Liver (tissue), 3 donors: Measurements from ENCODE around the gene FMN2.

Experiments
- GABPA ChIP-seq, 2 donors: IDR thresholded peaks in 1 of 2; conservative IDR thresholded peaks in 1 of 2; 2 replicates each; pipeline ENCODE4 v1.6.1; 2016; ENCODE audit warnings: antibody characterized with exemption in 2 of 2, mild to moderate bottlenecking in 1 of 2, moderate library complexity in 1 of 2
- JUND ChIP-seq, 2 donors: IDR thresholded peaks; 2 replicates each; pipeline ENCODE4 v1.6.1; 2016; ENCODE audit warnings: antibody characterized with exemption in 2 of 2
- RAD21 ChIP-seq, 2 donors: IDR thresholded peaks; 2 replicates each; pipeline ENCODE4 v1.6.1; 2016; ENCODE audit warnings: antibody characterized with exemption in 2 of 2, mild to moderate bottlenecking in 2 of 2
- RXRA ChIP-seq, 2 donors: IDR thresholded peaks; 2 replicates each; pipeline ENCODE4 v1.6.1; 2017 to 2018; ENCODE audit warnings: antibody characterized with exemption in 2 of 2, mild to moderate bottlenecking in 1 of 2
- TAF1 ChIP-seq: conservative IDR thresholded peaks from 2 replicates; pipeline ENCODE4 v1.6.1; 2016; ENCODE audit warnings: antibody characterized with exemption, mild to moderate bottlenecking
- TF ChIP-seq, protein P1 (sequence below): fragments of 150-350 bp; IDR thresholded peaks from 2 replicates; pipeline ENCODE4 v1.5.1; 2017; ENCODE audit warnings: improper control_type of control experiment, low read depth, low read length; ENCODE audit not compliant: missing input control
- TF ChIP-seq, protein P2 (sequence below): IDR thresholded peaks from 2 replicates; pipeline ENCODE4 v1.6.1; 2016; ENCODE audit warnings: antibody characterized with exemption
- TF ChIP-seq, protein P3 (sequence below): IDR thresholded peaks from 2 replicates; pipeline ENCODE4 v1.6.1; 2016; ENCODE audit warnings: antibody characterized with exemption, mild to moderate bottlenecking
- TF ChIP-seq, protein P4 (sequence below): IDR thresholded peaks from 2 replicates; pipeline ENCODE4 v1.6.1; 2016; ENCODE audit warnings: antibody characterized with exemption
- donor health status: healthy.
- donor health status: healthy.

- TF ChIP-seq, protein P1, sequence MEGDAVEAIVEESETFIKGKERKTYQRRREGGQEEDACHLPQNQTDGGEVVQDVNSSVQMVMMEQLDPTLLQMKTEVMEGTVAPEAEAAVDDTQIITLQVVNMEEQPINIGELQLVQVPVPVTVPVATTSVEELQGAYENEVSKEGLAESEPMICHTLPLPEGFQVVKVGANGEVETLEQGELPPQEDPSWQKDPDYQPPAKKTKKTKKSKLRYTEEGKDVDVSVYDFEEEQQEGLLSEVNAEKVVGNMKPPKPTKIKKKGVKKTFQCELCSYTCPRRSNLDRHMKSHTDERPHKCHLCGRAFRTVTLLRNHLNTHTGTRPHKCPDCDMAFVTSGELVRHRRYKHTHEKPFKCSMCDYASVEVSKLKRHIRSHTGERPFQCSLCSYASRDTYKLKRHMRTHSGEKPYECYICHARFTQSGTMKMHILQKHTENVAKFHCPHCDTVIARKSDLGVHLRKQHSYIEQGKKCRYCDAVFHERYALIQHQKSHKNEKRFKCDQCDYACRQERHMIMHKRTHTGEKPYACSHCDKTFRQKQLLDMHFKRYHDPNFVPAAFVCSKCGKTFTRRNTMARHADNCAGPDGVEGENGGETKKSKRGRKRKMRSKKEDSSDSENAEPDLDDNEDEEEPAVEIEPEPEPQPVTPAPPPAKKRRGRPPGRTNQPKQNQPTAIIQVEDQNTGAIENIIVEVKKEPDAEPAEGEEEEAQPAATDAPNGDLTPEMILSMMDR = no peak
- TF ChIP-seq, protein P2, sequence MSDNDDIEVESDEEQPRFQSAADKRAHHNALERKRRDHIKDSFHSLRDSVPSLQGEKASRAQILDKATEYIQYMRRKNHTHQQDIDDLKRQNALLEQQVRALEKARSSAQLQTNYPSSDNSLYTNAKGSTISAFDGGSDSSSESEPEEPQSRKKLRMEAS = no peak
- TF ChIP-seq TAF1 (no peak), GABPA (IDR thresholded peaks at IDR 0.05 in 1 of 2, conservative IDR thresholded peaks at IDR 0.05 in 1 of 2) (no peak), JUND (IDR thresholded peaks at IDR 0.05) (no peak), RXRA (IDR thresholded peaks at IDR 0.05) (no peak), RAD21 (IDR thresholded peaks at IDR 0.05) (no peak)
- TF ChIP-seq, protein P3, sequence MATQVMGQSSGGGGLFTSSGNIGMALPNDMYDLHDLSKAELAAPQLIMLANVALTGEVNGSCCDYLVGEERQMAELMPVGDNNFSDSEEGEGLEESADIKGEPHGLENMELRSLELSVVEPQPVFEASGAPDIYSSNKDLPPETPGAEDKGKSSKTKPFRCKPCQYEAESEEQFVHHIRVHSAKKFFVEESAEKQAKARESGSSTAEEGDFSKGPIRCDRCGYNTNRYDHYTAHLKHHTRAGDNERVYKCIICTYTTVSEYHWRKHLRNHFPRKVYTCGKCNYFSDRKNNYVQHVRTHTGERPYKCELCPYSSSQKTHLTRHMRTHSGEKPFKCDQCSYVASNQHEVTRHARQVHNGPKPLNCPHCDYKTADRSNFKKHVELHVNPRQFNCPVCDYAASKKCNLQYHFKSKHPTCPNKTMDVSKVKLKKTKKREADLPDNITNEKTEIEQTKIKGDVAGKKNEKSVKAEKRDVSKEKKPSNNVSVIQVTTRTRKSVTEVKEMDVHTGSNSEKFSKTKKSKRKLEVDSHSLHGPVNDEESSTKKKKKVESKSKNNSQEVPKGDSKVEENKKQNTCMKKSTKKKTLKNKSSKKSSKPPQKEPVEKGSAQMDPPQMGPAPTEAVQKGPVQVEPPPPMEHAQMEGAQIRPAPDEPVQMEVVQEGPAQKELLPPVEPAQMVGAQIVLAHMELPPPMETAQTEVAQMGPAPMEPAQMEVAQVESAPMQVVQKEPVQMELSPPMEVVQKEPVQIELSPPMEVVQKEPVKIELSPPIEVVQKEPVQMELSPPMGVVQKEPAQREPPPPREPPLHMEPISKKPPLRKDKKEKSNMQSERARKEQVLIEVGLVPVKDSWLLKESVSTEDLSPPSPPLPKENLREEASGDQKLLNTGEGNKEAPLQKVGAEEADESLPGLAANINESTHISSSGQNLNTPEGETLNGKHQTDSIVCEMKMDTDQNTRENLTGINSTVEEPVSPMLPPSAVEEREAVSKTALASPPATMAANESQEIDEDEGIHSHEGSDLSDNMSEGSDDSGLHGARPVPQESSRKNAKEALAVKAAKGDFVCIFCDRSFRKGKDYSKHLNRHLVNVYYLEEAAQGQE = no peak
- TF ChIP-seq, protein P4, sequence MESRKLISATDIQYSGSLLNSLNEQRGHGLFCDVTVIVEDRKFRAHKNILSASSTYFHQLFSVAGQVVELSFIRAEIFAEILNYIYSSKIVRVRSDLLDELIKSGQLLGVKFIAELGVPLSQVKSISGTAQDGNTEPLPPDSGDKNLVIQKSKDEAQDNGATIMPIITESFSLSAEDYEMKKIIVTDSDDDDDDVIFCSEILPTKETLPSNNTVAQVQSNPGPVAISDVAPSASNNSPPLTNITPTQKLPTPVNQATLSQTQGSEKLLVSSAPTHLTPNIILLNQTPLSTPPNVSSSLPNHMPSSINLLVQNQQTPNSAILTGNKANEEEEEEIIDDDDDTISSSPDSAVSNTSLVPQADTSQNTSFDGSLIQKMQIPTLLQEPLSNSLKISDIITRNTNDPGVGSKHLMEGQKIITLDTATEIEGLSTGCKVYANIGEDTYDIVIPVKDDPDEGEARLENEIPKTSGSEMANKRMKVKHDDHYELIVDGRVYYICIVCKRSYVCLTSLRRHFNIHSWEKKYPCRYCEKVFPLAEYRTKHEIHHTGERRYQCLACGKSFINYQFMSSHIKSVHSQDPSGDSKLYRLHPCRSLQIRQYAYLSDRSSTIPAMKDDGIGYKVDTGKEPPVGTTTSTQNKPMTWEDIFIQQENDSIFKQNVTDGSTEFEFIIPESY = no peak
These were observed 120.9 kb downstream of the FMN2 start for GRCh38 chr1:240212556-240212955.
